ENCODE results near the gene PRSS57. TPM values are rescaled to one million over a fixed set of nuclear protein-coding genes. Genes with fewer than 3 reads are reported as not detected.

Gene PRSS57
- total and polyA plus RNA-seq, 2 of the 13 experiments (the other 11 are each of a cell fraction or from before 2014, with no cell fraction given): 0.12 TPM; not detected in 1

DNA sequence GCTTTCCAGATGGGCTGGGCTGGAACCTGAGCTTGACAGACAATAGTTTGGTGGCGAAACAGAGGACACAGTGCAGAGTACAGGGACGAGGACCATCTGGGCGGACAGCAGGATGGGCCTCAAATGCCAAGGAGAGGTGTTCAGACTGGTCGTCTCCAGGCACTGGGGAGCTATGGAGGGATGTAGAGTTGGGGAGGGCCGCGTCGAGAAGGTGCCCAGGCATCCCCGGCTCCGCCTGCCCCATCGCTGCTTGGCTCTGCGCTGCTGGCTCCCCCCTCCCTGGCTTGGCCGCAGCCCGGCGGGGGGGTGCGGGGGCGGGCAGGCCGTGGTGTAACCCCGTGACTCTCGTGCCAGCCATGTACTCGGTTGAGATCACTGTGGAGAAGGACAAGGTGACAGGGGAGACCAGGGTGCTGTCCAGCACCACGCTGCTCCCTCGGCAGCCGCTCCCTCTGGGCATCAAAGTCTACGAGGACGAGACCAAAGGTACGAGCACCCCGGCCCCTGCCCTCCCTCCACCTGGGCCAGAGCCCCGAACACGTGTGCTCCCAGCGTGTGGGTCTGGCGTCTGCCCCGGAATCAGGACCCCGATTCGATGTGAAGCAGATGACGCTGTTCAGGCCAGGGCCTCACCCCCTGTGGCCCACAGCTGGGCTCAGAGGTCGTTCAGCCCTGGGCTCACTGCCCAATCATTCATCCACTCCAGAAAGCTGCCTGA, 44.9 kb upstream of the PRSS57 start (continued):
- TF ChIP-seq, protein P1, sequence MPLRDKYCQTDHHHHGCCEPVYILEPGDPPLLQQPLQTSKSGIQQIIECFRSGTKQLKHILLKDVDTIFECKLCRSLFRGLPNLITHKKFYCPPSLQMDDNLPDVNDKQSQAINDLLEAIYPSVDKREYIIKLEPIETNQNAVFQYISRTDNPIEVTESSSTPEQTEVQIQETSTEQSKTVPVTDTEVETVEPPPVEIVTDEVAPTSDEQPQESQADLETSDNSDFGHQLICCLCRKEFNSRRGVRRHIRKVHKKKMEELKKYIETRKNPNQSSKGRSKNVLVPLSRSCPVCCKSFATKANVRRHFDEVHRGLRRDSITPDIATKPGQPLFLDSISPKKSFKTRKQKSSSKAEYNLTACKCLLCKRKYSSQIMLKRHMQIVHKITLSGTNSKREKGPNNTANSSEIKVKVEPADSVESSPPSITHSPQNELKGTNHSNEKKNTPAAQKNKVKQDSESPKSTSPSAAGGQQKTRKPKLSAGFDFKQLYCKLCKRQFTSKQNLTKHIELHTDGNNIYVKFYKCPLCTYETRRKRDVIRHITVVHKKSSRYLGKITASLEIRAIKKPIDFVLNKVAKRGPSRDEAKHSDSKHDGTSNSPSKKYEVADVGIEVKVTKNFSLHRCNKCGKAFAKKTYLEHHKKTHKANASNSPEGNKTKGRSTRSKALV (CRISPR knock-in tag; IDR thresholded peaks at IDR 0.05): no peak; the same call in 1 of the 2 replicates
- TF ChIP-seq ZNF841 (CRISPR knock-in tag; IDR thresholded peaks at IDR 0.05; ENCODE audit: borderline replicate concordance) (no peak), DR1 (CRISPR knock-in tag; IDR thresholded peaks at IDR 0.05) (no peak; the same call in 1 of the 2 replicates), ZNF75D (CRISPR knock-in tag; IDR thresholded peaks at IDR 0.05; ENCODE audit: borderline replicate concordance) (no peak; the same call in 1 of the 2 replicates), RCOR2 (CRISPR knock-in tag; IDR thresholded peaks at IDR 0.05) (0 out of 2 replicates have a peak, but pooled peaks have one; percentile 50), ZNF17 (CRISPR knock-in tag; IDR thresholded peaks at IDR 0.05) (no peak), LCORL (IDR thresholded peaks at IDR 0.05) (no peak), LCORL (CRISPR knock-in tag; IDR thresholded peaks at IDR 0.05) (peak; percentile 95), ZC3H4 (CRISPR knock-in tag; IDR thresholded peaks at IDR 0.05; ENCODE audit: borderline replicate concordance) (no peak), ARID2 (CRISPR knock-in tag; IDR thresholded peaks at IDR 0.05; ENCODE audit: borderline replicate concordance) (no peak; the same call in 1 of the 2 replicates), MAFF (IDR thresholded peaks at IDR 0.05; ENCODE audit: low read depth, low read length) (no peak), ZIK1 (CRISPR knock-in tag; IDR thresholded peaks at IDR 0.05; ENCODE audit: borderline replicate concordance, low read depth) (peak; percentile 73), AGO1 (IDR thresholded peaks at IDR 0.05; ENCODE audit: low read depth, low read length, poor library complexity, severe bottlenecking) (peak; percentile 24), ZSCAN21 (CRISPR knock-in tag; IDR thresholded peaks at IDR 0.05; ENCODE audit: borderline replicate concordance) (peak; percentile 95), ZNF30 (CRISPR knock-in tag; IDR thresholded peaks at IDR 0.05) (no peak), ZNF282 (IDR thresholded peaks at IDR 0.05; ENCODE audit: partially characterized antibody) (no peak)
- TF ChIP-seq, protein P2, sequence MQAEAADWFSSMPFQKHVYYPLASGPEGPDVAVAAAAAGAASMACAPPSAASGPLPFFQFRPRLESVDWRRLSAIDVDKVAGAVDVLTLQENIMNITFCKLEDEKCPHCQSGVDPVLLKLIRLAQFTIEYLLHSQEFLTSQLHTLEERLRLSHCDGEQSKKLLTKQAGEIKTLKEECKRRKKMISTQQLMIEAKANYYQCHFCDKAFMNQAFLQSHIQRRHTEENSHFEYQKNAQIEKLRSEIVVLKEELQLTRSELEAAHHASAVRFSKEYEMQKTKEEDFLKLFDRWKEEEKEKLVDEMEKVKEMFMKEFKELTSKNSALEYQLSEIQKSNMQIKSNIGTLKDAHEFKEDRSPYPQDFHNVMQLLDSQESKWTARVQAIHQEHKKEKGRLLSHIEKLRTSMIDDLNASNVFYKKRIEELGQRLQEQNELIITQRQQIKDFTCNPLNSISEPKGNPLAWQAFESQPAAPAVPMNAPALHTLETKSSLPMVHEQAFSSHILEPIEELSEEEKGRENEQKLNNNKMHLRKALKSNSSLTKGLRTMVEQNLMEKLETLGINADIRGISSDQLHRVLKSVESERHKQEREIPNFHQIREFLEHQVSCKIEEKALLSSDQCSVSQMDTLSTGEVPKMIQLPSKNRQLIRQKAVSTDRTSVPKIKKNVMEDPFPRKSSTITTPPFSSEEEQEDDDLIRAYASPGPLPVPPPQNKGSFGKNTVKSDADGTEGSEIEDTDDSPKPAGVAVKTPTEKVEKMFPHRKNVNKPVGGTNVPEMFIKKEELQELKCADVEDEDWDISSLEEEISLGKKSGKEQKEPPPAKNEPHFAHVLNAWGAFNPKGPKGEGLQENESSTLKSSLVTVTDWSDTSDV (CRISPR knock-in tag; IDR thresholded peaks at IDR 0.05): peak; percentile 17; the same call in 1 of the 2 replicates
- TF ChIP-seq, protein P3, sequence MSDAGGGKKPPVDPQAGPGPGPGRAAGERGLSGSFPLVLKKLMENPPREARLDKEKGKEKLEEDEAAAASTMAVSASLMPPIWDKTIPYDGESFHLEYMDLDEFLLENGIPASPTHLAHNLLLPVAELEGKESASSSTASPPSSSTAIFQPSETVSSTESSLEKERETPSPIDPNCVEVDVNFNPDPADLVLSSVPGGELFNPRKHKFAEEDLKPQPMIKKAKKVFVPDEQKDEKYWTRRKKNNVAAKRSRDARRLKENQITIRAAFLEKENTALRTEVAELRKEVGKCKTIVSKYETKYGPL (CRISPR knock-in tag; IDR thresholded peaks at IDR 0.05): no peak
- TF ChIP-seq, protein P4, sequence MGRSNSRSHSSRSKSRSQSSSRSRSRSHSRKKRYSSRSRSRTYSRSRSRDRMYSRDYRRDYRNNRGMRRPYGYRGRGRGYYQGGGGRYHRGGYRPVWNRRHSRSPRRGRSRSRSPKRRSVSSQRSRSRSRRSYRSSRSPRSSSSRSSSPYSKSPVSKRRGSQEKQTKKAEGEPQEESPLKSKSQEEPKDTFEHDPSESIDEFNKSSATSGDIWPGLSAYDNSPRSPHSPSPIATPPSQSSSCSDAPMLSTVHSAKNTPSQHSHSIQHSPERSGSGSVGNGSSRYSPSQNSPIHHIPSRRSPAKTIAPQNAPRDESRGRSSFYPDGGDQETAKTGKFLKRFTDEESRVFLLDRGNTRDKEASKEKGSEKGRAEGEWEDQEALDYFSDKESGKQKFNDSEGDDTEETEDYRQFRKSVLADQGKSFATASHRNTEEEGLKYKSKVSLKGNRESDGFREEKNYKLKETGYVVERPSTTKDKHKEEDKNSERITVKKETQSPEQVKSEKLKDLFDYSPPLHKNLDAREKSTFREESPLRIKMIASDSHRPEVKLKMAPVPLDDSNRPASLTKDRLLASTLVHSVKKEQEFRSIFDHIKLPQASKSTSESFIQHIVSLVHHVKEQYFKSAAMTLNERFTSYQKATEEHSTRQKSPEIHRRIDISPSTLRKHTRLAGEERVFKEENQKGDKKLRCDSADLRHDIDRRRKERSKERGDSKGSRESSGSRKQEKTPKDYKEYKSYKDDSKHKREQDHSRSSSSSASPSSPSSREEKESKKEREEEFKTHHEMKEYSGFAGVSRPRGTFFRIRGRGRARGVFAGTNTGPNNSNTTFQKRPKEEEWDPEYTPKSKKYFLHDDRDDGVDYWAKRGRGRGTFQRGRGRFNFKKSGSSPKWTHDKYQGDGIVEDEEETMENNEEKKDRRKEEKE (IDR thresholded peaks at IDR 0.05): no peak

Measured in HepG2 (cell line).